ENCODE measurements around the gene RASGRP1.

- TF ChIP-seq CTCF (IDR thresholded peaks at IDR 0.05) (no peak), POLR2AphosphoS5 (IDR thresholded peaks at IDR 0.05; ENCODE audit: low read depth, low read length) (no peak), REST (IDR thresholded peaks at IDR 0.05; ENCODE audit: insufficient read depth in 1 of 2, low read depth in 2 of 2, low read length in 1 of 2) (no peak)
Measured at GRCh38 chr15:38531509-38531908, 33.1 kb downstream of the RASGRP1 start.
